ENCODE measurements around the gene PDXK.
A peak's percentile ranks its signal among the peaks of the same experiment; 100 is the strongest.
"Not testable (repeated sequence)": the region's sequence is repeated elsewhere in the genome, so short reads cannot be mapped to it uniquely, and the experiment has no call there.

Gene PDXK

DNA sequence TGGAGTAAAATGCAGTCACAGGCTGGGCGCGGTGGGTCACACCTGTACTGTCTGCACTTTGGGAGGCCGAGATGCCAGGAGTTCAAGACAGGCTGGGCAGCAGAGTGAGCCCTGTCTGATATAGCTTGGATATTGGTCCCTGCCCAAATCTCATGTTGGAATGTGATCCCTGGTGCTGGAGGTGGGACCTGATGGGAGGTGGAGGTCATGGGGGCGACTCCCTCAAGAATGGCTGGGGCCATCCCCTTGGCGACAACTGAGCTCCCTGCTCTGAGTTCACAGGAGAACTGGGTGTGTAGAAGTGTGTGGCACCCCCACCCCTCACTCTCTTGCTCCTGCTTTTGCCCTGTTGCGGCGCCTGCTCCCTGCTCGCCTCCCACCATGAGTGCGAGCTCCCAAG lies 11.5 kb upstream of the PDXK start:
- TF ChIP-seq, protein P1, sequence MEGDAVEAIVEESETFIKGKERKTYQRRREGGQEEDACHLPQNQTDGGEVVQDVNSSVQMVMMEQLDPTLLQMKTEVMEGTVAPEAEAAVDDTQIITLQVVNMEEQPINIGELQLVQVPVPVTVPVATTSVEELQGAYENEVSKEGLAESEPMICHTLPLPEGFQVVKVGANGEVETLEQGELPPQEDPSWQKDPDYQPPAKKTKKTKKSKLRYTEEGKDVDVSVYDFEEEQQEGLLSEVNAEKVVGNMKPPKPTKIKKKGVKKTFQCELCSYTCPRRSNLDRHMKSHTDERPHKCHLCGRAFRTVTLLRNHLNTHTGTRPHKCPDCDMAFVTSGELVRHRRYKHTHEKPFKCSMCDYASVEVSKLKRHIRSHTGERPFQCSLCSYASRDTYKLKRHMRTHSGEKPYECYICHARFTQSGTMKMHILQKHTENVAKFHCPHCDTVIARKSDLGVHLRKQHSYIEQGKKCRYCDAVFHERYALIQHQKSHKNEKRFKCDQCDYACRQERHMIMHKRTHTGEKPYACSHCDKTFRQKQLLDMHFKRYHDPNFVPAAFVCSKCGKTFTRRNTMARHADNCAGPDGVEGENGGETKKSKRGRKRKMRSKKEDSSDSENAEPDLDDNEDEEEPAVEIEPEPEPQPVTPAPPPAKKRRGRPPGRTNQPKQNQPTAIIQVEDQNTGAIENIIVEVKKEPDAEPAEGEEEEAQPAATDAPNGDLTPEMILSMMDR (IDR thresholded peaks at IDR 0.05; ENCODE audit: low read depth, low read length), result no peak
- H3K4me3 ChIP-seq (replicated peaks in 1 of 2; ENCODE audit: low read depth in 2 of 2, low read length in 2 of 2), result no peak overlapping the region
- DNase-seq (ENCODE audit: low read depth in 2 of 2), result no peak

DNA sequence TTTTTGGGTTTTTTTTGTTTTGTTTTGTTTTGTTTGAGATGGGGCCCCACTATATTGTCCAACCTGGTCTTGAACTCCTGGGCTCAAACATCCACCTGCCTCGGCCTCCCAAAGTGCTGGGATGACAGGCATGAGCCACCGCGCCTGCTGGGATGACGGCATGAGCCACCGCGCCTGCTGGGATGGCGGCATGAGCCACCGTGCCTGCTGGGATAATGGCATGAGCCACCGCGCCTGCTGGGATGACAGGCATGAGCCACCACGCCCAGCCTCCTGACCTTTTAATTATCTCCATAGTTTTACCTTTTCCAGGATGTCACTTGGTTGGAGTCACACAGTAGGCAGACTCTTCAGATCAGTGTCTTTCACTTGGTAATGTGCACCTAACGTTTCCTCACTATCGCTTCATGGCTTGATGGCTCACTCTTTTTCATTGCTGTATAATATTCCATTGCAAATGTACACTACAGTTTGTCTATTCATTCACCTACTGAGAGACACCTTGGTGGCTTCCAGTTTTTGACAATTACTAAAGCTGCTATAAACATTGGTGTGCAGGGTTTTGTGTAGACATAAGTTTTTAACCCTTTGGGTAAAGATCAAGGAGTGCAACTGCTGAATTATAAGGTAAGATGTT lies 10.1 kb upstream of the PDXK start:
- no peak for DNase-seq (ENCODE audit: low read depth in 2 of 2)
- TF ChIP-seq, protein P1 (IDR thresholded peaks at IDR 0.05; ENCODE audit: low read depth, low read length), result no peak
- no peak overlapping the region for H3K4me3 ChIP-seq (replicated peaks in 1 of 2; ENCODE audit: low read depth in 2 of 2, low read length in 2 of 2)

DNA sequence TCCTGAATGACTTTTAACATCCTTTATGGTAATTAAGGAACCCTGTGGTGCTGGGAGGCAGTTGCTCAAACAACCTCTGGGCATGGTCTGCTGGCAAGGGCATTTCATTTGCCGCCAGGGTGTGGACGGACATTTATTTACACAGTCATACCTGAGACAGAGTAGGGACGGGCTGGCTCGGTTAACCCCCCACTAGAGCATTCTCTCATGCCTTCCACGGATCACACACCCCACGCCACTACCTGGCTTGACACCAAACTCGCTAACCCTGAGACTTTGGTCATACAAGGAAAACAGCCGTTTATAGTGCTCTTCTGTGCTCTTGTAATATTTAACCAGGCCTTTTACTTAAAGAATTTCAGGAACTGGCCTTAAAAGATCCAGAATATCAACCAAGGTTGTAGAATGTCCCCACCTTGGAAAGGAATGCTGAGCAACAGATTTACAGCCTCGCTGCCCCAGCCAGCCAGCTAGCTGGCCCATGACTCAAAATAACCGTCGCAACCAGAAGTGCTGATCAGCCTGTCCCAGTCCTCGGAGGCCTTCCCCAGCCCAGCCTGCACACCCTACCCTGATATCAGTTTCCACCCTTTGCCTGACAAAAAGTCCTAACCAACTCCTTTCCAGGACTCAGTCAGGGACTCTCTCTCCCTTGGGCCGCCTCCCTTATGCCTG lies 6.5 kb upstream of the PDXK start:
- DNase-seq (ENCODE audit: low read depth in 2 of 2), result peak; percentile 40 to 58
- H3K4me3 ChIP-seq (replicated peaks in 1 of 2; ENCODE audit: low read depth in 2 of 2, low read length in 2 of 2), result no peak overlapping the region
- TF ChIP-seq, protein P1 (IDR thresholded peaks at IDR 0.05; ENCODE audit: low read depth, low read length), result no peak

DNA sequence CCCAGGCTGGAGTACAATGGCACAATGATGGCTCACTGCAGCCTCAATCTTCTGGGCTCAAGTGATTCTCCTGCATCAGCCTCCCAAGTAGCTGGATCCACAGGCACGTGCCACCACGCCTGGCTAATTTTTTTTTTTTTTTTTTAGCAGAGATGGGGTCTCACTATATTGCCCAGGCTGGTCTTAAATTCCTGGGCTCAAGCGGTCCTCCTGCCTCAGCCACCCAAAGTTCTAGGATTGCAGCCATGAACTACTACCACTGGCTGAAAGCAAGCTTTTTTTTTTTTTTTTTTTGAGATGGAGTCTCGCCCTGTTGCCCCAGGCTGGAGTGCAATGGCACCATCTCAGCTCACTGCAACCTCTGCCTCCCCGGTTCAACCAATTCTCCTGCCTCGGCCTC lies 5.8 kb upstream of the PDXK start:
- not testable (repeated sequence) for DNase-seq (ENCODE audit: low read depth in 2 of 2); H3K4me3 ChIP-seq (replicated peaks in 1 of 2; ENCODE audit: low read depth in 2 of 2, low read length in 2 of 2)

DNA sequence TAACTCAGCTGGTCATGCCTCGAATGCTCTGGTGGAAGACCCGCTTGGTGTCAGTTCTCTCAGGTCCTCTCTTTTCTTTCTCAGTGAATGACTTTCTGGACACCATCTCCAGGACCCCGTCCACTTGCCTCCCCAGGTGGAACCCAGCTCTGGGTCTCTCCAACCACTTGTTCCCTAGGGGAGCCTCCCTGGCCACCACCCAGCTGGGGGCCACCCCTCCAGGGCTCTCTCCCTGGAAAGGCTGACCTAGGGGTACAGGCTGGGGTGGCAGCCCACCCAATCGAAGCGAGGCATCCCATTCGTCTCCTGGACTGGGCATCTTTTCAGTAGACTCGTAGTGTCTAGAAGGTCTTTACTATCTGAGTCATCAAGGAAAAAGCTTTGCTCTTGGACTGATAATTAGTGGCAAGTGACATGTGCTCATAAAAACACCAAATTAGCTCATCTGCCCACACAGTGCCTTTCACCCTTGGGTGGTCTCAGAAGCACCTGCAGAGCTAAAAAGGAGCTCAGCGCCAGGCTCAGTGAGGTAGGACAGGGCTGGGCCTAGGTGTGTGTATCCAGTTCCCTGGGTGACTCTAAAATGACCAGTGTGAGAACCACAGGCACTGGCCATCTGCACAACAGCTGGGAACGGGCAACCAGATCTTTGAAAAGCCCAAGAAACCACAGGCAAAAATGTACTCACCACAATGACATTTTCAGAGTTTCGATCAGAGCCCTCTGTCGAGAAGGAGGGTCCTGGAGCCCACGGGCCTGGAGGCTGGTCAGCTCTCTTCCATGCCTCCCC lies 2.4 kb upstream of the PDXK start:
- no peak for DNase-seq (ENCODE audit: low read depth in 2 of 2)
- TF ChIP-seq, protein P1 (IDR thresholded peaks at IDR 0.05; ENCODE audit: low read depth, low read length), result no peak
- no peak overlapping the region for H3K4me3 ChIP-seq (replicated peaks in 1 of 2; ENCODE audit: low read depth in 2 of 2, low read length in 2 of 2)

DNA sequence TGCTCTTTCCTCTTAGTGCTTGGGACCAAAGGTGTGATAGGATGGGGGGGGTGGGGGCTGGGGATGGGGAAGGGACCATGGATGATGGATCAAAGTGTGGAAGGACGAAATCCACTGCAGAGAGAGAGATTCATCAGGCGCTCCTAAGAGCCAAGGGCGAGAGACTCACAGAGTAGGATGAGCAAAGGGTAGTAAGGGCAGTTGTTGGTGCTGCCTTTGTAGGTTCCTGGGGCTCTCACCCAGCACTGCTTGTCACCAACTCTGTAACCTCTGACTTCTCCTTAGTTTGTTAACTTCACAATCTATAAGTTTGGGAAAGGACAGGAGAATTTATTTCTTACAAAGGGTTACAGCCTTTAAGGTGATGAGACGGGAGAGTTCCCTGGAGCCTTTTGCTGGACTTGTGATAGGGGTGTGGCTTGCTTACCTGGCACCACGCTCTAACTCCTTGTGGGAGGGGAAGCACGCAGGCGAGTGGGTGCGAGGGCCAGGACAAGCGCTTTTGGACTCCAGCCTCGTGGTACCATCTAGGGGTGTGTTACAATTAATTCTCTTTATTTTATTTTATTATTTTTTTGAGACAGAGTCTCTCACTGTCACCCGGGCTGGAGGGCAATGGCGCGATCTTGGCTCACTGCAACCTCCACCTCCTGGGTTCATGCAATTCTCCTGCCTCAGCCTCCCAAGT lies 1.6 kb upstream of the PDXK start:
- TF ChIP-seq, protein P1 (IDR thresholded peaks at IDR 0.05; ENCODE audit: low read depth, low read length), result no peak
- H3K4me3 ChIP-seq (replicated peaks in 1 of 2; ENCODE audit: low read depth in 2 of 2, low read length in 2 of 2), result no peak overlapping the region
- DNase-seq (ENCODE audit: low read depth in 2 of 2), result no peak

Data from cardiac fibroblast (primary cell).